GM23338 (cell line): Measurements from ENCODE around the gene ADGRB3. TPM values are rescaled to one million over a fixed set of nuclear protein-coding genes. Genes with fewer than 3 reads are reported as not detected.

ENCODE experiments used
- ATAC-seq: fragments of 200-7000 bp; cut with Tn5 transposase; 3 replicates; pipeline ENCODE4 v1.9.1; 2020
- DNase-seq: peaks from one replicate; pipeline ENCODE4 v3.0.0-alpha.2; 2015; ENCODE audit warnings: low spot score
- H2AFZ ChIP-seq: fragments of 200-600 bp; sonication (generic); 2 replicates; pipeline ENCODE4 v1.8.0; 2016; ENCODE audit warnings: antibody characterized with exemption, mild to moderate bottlenecking, moderate library complexity
- H3F3A ChIP-seq: fragments of 200-600 bp; sonication (generic); replicated peaks from 2 replicates; pipeline ENCODE4 v1.8.0; 2017; ENCODE audit warnings: antibody characterized with exemption, mixed run types, low read depth
- H3K27ac ChIP-seq: fragments of 200-600 bp; sonication (generic); 2 replicates; pipeline ENCODE4 v1.6.1; 2016; ENCODE audit warnings: low read depth
- H3K27me3 ChIP-seq: fragments of 200-600 bp; sonication (generic); 2 replicates; pipeline ENCODE4 v1.8.0; 2016; ENCODE audit warnings: mild to moderate bottlenecking, mixed run types, moderate library complexity; ENCODE audit not compliant: insufficient read depth
- H3K36me3 ChIP-seq: fragments of 200-600 bp; sonication (generic); 2 replicates; pipeline ENCODE4 v1.8.0; 2016; ENCODE audit warnings: mild to moderate bottlenecking; ENCODE audit not compliant: insufficient read depth
- H3K4me1 ChIP-seq: fragments of 200-600 bp; sonication (generic); 2 replicates; pipeline ENCODE4 v1.8.0; 2016; ENCODE audit warnings: mild to moderate bottlenecking, moderate library complexity; ENCODE audit not compliant: insufficient read depth
- H3K4me2 ChIP-seq: fragments of 200-600 bp; sonication (generic); 2 replicates; pipeline ENCODE4 v1.7.1; 2017; ENCODE audit warnings: mixed run types
- H3K4me3 ChIP-seq: fragments of 200-600 bp; sonication (generic); 2 replicates; pipeline ENCODE4 v1.6.1; 2016; ENCODE audit warnings: mixed run types
- H3K79me2 ChIP-seq: fragments of 200-600 bp; sonication (generic); replicated peaks from 2 replicates; pipeline ENCODE4 v1.8.0; 2017; ENCODE audit warnings: mild to moderate bottlenecking; ENCODE audit not compliant: insufficient read depth
- H3K9me2 ChIP-seq: fragments of 200-600 bp; sonication (generic); 2 replicates; pipeline ENCODE4 v1.8.0; 2017; ENCODE audit not compliant: insufficient read depth
- H4K20me1 ChIP-seq: fragments of 200-600 bp; sonication (generic); replicated peaks from 2 replicates; pipeline ENCODE4 v1.8.0; 2017; ENCODE audit warnings: mild to moderate bottlenecking; ENCODE audit not compliant: insufficient read depth
- H3K27ac Mint-ChIP-seq: 2 replicates; pipeline ENCODE4 v1.8.0; 2020; ENCODE audit warnings: inconsistent platforms, mild to moderate bottlenecking, moderate library complexity, mixed read lengths
- H3K27me3 Mint-ChIP-seq: 3 replicates; pipeline ENCODE4 v1.8.0; 2022; ENCODE audit warnings: low read depth, mild to moderate bottlenecking, moderate library complexity, mixed read lengths, inconsistent platforms; ENCODE audit not compliant: insufficient read depth, poor library complexity
- H3K36me3 Mint-ChIP-seq: 3 replicates; pipeline ENCODE4 v1.8.0; 2021; ENCODE audit warnings: low read depth, mild to moderate bottlenecking, inconsistent platforms, moderate library complexity, mixed read lengths
- H3K4me1 Mint-ChIP-seq: 3 replicates; pipeline ENCODE4 v1.8.0; 2020; ENCODE audit warnings: mild to moderate bottlenecking, inconsistent platforms, mixed read lengths
- H3K4me3 Mint-ChIP-seq: 3 replicates; pipeline ENCODE4 v1.8.0; 2021; ENCODE audit warnings: moderate library complexity, mild to moderate bottlenecking, inconsistent platforms, mixed read lengths
- H3K9me3 Mint-ChIP-seq: 3 replicates; pipeline ENCODE4 v1.8.0; 2020; ENCODE audit warnings: moderate library complexity, mild to moderate bottlenecking, inconsistent platforms, mixed read lengths
- CREB1 ChIP-seq: fragments of 250-450 bp; sonication (Bioruptor Pico); IDR thresholded peaks from 2 replicates; pipeline ENCODE4 v1.5.0; 2020; ENCODE audit warnings: low read depth, mild to moderate bottlenecking, moderate library complexity
- CTCF ChIP-seq, 2 experiments: fragments of 200-600 bp in 1 of 2; sonication (generic) in 1 of 2; conservative IDR thresholded peaks; 2 replicates each; pipeline versions ENCODE4 v1.5.1 to v1.6.1; 2016 to 2017; ENCODE audit warnings: antibody characterized with exemption in 2 of 2, low read depth in 2 of 2, mild to moderate bottlenecking in 2 of 2, moderate library complexity in 1 of 2
- ETS1 ChIP-seq: IDR thresholded peaks from 2 replicates; pipeline ENCODE4 v1.6.1; 2016; ENCODE audit warnings: antibody characterized with exemption
- EZH2 ChIP-seq: fragments of 200-600 bp; sonication (generic); IDR thresholded peaks from one replicate; pipeline ENCODE4 v1.8.0; 2017; ENCODE audit warnings: antibody characterized with exemption, mild to moderate bottlenecking, low read depth; ENCODE audit not compliant: unreplicated experiment
- EZH2phosphoT487 ChIP-seq: fragments of 200-600 bp; sonication (generic); IDR thresholded peaks from one replicate; pipeline ENCODE4 v1.8.1; 2018; ENCODE audit warnings: antibody characterized with exemption; ENCODE audit not compliant: unreplicated experiment
- JUNB ChIP-seq: IDR thresholded peaks from one replicate; pipeline ENCODE4 v1.6.1; 2016; ENCODE audit warnings: antibody characterized with exemption; ENCODE audit not compliant: unreplicated experiment
- NANOG ChIP-seq: IDR thresholded peaks from 2 replicates; pipeline ENCODE4 v1.6.1; 2016; ENCODE audit warnings: antibody characterized with exemption, borderline replicate concordance
- POLR2AphosphoS5 ChIP-seq: IDR thresholded peaks from 2 replicates; pipeline ENCODE4 v1.6.1; 2016; ENCODE audit warnings: antibody characterized with exemption, low read depth
- STAT1 ChIP-seq: IDR thresholded peaks from one replicate; pipeline ENCODE4 v1.6.1; 2016; ENCODE audit warnings: antibody characterized with exemption; ENCODE audit not compliant: unreplicated experiment
- ZNF114 ChIP-seq: fragments of 250-450 bp; sonication (Bioruptor Pico); IDR thresholded peaks from 2 replicates; pipeline ENCODE4 v1.5.0; 2020; ENCODE audit warnings: mild to moderate bottlenecking, moderate library complexity
- ZNF331 ChIP-seq: fragments of 250-450 bp; sonication (Bioruptor Pico); IDR thresholded peaks from 2 replicates; pipeline ENCODE4 v1.5.0; 2020; ENCODE audit warnings: low read depth, mild to moderate bottlenecking, moderate library complexity
- polyA plus RNA-seq: library from polyadenylated mRNA; unstranded; fragments of >200 nt; fragmentation: Nextera tagmentation; extraction: Ambion mirVana; gene quantifications from 2 replicates; pipeline ENCODE4 v1.2.1, GENCODE V29; 2016
- total RNA-seq: library from RNA; depleted of rRNA; stranded (reverse); fragments of >200 nt; shearing (Covaris generic); gene quantifications from 2 replicates; pipeline ENCODE4 v1.2.3, GENCODE V29; 2014
- TF ChIP-seq, protein P1 (sequence below): IDR thresholded peaks from one replicate; pipeline ENCODE4 v1.6.1; 2018; ENCODE audit warnings: antibody characterized with exemption; ENCODE audit not compliant: unreplicated experiment
- TF ChIP-seq, protein P2 (sequence below): fragments of 250-450 bp; sonication (Bioruptor Pico); IDR thresholded peaks from 2 replicates; pipeline ENCODE4 v1.5.0; 2020; ENCODE audit warnings: mild to moderate bottlenecking, moderate library complexity

The ADGRB3 gene
- total and polyA plus RNA-seq, 2 experiments from 2014 or later, result 0.92 to 4.0 TPM

DNA sequence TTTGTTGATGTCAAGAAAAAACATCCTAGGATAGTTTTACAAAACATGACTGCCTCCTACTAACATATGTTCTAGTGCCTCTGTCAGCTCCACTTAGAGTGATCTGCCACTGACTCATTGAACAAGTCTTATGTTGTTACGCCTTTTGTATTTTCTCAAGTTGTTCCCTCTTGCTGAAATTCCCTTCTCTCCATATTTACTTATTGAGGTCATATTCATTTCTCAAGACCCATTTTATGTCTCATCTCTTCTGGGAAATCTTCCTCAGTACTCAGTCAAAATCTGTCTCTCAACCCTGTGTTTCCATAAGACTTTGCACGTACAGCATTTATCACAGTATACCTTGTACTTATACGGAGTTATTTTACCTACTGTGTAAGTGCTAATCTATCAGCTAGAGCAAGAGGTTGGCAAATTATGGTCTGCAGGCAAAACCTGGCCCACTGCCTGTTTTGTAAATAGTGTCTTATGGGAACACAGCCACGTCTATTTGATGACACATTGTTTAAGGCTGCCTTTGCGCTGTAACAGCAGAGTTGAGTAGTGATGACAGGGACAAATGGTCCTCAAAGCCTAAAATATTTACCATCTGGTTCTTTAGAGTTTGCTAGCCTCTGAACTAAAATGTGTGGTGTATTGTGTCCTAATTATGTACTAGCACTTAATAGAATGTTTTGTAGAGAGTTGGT, 83.4 kb downstream of the ADGRB3 start:
- peaks cover 10% of the 10 kb centered on the region; the same call in 1 of the 2 replicates for H3K4me1 ChIP-seq
- no peaks in the 10 kb centered on the region for H3K9me3 Mint-ChIP-seq
- no peak overlapping the region for H3K4me3 Mint-ChIP-seq
- H3F3A ChIP-seq, result no peaks in the 10 kb centered on the region
- no peak for TF ChIP-seq STAT1
- no peak for TF ChIP-seq POLR2AphosphoS5
- TF ChIP-seq ETS1, result no peak
- no peak for TF ChIP-seq CTCF (conservative IDR thresholded peaks at IDR 0.05; ENCODE audit: low read depth in 2 of 2)
- no peak for TF ChIP-seq JUNB
- no peak for TF ChIP-seq EZH2phosphoT487
- no peak for TF ChIP-seq CREB1 (CRISPR knock-in tag)
- TF ChIP-seq ZNF331 (CRISPR knock-in tag), result no peak
- no peak for TF ChIP-seq NANOG
- TF ChIP-seq, protein P1, sequence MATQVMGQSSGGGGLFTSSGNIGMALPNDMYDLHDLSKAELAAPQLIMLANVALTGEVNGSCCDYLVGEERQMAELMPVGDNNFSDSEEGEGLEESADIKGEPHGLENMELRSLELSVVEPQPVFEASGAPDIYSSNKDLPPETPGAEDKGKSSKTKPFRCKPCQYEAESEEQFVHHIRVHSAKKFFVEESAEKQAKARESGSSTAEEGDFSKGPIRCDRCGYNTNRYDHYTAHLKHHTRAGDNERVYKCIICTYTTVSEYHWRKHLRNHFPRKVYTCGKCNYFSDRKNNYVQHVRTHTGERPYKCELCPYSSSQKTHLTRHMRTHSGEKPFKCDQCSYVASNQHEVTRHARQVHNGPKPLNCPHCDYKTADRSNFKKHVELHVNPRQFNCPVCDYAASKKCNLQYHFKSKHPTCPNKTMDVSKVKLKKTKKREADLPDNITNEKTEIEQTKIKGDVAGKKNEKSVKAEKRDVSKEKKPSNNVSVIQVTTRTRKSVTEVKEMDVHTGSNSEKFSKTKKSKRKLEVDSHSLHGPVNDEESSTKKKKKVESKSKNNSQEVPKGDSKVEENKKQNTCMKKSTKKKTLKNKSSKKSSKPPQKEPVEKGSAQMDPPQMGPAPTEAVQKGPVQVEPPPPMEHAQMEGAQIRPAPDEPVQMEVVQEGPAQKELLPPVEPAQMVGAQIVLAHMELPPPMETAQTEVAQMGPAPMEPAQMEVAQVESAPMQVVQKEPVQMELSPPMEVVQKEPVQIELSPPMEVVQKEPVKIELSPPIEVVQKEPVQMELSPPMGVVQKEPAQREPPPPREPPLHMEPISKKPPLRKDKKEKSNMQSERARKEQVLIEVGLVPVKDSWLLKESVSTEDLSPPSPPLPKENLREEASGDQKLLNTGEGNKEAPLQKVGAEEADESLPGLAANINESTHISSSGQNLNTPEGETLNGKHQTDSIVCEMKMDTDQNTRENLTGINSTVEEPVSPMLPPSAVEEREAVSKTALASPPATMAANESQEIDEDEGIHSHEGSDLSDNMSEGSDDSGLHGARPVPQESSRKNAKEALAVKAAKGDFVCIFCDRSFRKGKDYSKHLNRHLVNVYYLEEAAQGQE, result no peak
- no peak for TF ChIP-seq ZNF114 (CRISPR knock-in tag)
- TF ChIP-seq, protein P2, sequence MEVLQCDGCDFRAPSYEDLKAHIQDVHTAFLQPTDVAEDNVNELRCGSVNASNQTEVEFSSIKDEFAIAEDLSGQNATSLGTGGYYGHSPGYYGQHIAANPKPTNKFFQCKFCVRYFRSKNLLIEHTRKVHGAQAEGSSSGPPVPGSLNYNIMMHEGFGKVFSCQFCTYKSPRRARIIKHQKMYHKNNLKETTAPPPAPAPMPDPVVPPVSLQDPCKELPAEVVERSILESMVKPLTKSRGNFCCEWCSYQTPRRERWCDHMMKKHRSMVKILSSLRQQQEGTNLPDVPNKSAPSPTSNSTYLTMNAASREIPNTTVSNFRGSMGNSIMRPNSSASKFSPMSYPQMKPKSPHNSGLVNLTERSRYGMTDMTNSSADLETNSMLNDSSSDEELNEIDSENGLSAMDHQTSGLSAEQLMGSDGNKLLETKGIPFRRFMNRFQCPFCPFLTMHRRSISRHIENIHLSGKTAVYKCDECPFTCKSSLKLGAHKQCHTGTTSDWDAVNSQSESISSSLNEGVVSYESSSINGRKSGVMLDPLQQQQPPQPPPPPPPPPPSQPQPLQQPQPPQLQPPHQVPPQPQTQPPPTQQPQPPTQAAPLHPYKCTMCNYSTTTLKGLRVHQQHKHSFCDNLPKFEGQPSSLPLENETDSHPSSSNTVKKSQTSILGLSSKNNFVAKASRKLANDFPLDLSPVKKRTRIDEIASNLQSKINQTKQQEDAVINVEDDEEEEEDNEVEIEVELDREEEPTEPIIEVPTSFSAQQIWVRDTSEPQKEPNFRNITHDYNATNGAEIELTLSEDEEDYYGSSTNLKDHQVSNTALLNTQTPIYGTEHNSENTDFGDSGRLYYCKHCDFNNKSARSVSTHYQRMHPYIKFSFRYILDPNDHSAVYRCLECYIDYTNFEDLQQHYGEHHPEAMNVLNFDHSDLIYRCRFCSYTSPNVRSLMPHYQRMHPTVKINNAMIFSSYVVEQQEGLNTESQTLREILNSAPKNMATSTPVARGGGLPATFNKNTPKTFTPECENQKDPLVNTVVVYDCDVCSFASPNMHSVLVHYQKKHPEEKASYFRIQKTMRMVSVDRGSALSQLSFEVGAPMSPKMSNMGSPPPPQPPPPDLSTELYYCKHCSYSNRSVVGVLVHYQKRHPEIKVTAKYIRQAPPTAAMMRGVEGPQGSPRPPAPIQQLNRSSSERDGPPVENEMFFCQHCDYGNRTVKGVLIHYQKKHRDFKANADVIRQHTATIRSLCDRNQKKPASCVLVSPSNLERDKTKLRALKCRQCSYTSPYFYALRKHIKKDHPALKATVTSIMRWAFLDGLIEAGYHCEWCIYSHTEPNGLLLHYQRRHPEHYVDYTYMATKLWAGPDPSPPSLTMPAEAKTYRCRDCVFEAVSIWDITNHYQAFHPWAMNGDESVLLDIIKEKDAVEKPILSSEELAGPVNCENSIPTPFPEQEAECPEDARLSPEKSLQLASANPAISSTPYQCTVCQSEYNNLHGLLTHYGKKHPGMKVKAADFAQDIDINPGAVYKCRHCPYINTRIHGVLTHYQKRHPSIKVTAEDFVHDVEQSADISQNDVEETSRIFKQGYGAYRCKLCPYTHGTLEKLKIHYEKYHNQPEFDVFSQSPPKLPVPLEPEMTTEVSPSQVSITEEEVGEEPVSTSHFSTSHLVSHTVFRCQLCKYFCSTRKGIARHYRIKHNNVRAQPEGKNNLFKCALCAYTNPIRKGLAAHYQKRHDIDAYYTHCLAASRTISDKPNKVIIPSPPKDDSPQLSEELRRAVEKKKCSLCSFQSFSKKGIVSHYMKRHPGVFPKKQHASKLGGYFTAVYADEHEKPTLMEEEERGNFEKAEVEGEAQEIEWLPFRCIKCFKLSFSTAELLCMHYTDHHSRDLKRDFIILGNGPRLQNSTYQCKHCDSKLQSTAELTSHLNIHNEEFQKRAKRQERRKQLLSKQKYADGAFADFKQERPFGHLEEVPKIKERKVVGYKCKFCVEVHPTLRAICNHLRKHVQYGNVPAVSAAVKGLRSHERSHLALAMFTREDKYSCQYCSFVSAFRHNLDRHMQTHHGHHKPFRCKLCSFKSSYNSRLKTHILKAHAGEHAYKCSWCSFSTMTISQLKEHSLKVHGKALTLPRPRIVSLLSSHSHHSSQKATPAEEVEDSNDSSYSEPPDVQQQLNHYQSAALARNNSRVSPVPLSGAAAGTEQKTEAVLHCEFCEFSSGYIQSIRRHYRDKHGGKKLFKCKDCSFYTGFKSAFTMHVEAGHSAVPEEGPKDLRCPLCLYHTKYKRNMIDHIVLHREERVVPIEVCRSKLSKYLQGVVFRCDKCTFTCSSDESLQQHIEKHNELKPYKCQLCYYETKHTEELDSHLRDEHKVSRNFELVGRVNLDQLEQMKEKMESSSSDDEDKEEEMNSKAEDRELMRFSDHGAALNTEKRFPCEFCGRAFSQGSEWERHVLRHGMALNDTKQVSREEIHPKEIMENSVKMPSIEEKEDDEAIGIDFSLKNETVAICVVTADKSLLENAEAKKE (CRISPR knock-in tag), result no peak
- no peak for TF ChIP-seq EZH2
- no peaks in the 10 kb centered on the region for H4K20me1 ChIP-seq
- no peak for ATAC-seq
- H3K27me3 Mint-ChIP-seq, result no peaks in the 10 kb centered on the region
- no peak for DNase-seq
- H3K4me1 Mint-ChIP-seq, result peaks cover 12% of the 10 kb centered on the region; the same call in 2 of the 3 replicates
- H3K27ac ChIP-seq, result no peak overlapping the region
- H3K36me3 Mint-ChIP-seq, result no peaks in the 10 kb centered on the region
- no peaks in the 10 kb centered on the region for H3K27me3 ChIP-seq
- no peak overlapping the region for H3K4me3 ChIP-seq
- no peaks in the 10 kb centered on the region for H3K36me3 ChIP-seq
- no peak overlapping the region for H3K27ac Mint-ChIP-seq
- no peaks in the 10 kb centered on the region for H3K79me2 ChIP-seq
- no peak overlapping the region for H2AFZ ChIP-seq
- no peak overlapping the region for H3K4me2 ChIP-seq
- no peaks in the 10 kb centered on the region for H3K9me2 ChIP-seq
